Measurements from ENCODE around the gene PARN.
"Not testable (repeated sequence)": the region's sequence is repeated elsewhere in the genome, so short reads cannot be mapped to it uniquely, and the experiment has no call there.

Gene PARN

DNA sequence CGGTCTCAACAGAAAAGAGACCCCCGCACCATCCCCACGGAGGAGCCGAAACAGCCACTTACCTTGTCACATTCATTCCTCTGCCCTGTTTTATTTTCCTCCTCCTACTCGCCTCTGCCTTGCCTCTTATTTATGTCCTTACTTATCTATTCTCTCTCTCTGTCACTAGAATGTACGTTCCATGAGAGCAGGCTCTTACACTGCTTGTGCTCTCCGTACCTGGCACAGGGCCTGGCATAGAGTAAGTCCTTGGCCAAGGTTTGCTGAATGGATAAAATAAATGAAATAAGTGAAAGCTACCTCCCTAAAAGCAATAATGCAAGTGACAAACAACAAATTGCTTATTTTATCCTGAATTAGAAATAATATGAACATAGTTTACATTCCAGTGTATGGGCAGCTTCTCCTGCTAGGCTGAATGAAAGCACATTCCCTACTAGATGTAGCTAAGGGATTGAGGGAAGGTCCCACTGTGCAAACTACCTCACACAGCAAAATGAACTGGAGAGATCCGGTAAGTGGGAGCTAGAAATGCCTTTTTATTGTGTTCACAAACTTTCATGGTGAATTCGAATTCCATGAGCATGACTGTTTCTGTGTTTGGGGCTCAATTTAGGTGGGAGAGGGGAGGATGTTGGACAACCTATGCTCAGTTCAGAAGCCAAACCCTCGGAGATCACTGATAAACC lies 173.1 kb downstream of the PARN start:
- intact Hi-C loops (cut with DNase I): no loop called here
- DNase-seq: no peak

DNA sequence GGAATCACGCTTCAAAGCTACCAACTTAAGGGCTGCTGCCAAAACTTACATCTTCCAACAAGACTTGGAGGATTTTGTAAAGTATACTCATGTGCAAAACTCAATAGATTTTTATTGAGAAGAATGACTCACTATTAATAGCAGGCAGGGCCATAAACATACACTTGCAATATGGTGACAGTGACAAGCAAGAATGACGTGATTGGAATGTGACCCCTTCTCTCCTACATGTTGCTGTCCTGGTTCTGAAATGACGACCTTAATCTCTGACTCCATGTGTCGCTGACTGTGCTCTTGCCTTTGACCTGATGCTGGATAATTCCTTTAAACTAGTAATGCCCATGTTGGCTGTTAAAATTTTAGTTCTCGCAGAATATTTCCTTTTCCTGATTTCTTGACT lies 174.5 kb downstream of the PARN start:
- DNase-seq: no peak
- intact Hi-C loops (cut with DNase I): no loop called here

DNA sequence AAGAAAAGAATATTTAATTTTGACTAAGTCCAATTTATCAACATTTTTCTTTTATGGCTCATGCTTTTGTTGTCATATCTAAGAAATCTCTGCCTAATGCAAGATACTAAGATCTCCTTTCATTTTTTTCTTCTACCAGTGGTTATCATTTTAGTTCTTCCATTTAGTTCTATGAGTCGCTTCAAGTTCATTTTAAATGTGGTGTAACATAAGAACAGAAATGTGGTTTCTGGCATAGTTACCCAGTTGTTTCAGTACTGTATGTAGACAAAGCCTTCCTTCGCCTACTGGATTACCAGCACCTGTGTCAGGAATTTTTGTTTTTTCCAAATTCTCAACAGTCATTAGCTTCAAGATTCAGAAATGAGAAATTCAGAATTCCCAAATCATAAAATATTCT lies 175.7 kb downstream of the PARN start:
- intact Hi-C loops (cut with DNase I): no loop called here
- DNase-seq: no peak

DNA sequence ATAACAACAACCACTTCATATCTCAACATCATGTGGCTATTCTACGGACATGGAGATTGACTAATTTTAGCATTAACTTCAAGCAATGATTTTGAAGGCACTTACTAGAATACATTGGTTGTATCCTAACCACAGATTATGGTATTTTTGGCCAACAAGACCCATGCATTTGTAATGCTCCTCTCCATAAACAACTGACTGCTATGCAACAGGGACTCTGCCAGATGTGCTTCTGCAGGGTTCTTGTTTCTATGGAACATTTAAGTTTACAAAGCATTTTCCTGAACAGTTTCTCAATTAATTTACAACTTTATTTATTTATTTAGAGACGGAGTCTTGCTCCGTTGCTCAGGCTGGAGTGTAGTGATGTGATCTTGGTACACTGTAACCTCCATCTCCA lies 178.0 kb downstream of the PARN start:
- intact Hi-C loops (cut with DNase I): no loop called here
- DNase-seq: no peak

DNA sequence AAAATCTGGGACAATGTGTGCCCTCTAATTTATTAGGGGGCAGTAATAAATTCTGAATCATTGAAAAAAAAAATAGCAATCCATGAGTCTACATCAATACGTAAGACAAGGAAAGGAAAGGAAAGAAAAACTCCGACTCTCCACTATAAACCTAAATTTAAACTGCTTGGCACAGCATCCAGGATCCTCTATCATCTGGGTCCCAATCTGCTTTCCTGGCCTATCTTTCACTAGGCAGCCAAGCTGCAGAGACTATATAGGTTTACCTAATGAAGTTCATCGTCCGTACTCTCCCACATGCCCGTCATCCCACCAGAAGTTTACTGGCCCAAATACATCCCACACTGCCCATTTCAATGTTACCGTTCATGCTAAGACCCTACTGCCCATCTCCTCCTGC lies 179.2 kb downstream of the PARN start:
- intact Hi-C loops (cut with DNase I): no loop called here
- DNase-seq: no peak

DNA sequence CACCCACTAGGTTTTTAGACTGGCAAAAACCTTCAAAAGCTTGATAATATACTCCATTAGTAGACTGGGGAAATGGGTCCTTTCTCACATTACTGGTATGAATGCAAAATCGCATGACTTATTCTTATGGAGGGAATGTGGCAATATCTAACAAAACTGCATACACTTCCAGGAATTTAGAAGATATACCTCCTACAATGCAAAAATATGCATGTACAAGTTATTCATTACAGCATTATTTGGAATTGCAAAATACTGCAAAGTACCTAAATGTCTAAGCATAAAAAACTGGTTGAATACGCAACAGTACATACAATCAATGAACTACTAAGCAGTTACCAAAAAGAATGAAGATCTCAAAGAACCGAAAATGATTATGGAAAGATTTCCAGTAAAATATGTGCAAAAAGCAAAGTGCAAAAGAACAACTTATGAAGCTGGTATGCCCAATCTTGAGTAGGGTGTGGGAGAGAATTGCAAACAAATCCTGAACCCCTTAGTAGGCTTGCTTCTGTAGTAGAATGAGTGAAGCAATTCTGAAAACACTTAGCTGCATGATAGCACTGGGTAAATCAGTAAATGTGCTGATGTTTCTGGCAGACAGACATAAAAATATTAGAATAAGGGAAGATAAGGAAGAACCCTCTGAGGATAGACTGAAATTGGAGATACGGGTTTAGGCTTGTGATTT lies 180.1 kb downstream of the PARN start:
- DNase-seq: no peak
- intact Hi-C loops (cut with DNase I): no loop called here

DNA sequence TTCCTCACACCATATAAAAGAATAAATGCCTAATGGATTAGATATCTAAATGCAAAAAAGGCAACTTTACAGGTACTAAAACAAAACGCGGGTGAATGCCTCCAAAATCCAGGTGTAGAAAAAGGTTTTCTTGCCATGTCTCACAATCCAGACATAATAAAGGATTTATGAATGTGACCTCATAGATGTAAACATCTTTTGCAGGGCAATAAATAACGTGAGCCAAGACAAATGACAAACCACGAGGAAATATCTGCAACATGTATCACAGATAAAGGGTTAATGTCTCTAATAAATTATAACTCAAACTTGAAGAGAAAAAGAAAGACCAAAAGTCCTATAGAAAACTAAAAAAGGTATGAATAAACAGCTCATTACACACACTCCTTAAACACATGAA lies 180.7 kb downstream of the PARN start:
- intact Hi-C loops (cut with DNase I): no loop called here
- DNase-seq: no peak

DNA sequence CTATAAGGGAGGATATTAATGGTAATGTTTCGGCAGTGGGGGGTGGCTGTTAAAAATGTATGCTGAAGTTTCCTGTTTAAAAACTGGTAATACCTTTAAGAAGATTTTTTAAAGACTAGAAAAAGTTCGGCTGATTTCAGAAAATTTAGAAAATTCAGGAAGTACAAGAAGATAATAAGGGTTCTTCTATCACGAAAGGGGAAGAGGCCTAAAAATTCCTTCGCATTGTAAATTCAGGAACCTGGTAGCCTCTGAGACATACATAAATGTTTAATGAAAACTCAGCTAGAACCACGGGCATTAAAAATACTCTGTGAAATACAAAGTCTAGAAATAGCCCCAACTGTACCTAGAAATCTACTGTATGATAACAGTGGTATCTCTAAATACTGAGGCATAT lies 181.2 kb downstream of the PARN start:
- intact Hi-C loops (cut with DNase I): no loop called here
- no peak for DNase-seq

DNA sequence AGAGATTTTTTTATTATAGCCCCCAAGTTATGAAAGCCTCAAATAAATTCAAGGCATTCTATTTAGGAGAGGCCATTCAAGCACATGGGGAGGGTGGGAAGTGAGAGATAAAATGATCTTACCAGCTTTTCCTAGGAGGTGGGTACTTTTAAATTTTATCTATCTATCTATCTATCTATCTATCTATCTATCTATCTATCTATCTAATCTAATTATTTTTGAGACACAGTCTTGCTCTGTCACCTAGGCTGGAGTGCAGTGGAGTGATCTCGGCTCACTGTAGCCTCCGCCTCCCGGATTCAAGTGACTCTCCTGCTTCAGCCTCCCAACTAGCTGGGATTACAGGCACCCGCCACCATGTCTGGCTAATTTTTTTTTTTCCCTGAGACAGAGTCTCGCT lies 182.3 kb downstream of the PARN start:
- intact Hi-C loops (cut with DNase I): no loop called here
- DNase-seq: no peak

DNA sequence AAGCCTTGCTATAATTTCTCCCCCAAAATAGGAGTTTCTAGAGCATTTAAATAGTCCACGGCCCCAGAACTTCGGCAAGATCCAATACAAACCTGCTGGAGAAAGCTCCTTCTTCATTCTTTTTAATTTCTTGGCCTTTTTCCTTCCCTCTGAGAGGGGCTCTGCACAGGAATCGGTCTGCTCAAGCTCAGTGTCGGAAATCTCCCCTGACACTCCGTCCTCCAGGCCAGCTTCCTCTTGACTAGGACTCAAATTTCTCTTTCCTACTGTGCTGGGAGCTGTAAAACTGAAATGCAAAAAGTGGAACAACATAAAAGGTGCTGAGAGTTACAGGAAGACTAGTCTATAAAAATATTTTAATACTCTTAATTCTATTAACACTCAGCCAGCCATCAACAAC lies 183.3 kb downstream of the PARN start:
- intact Hi-C loops (cut with DNase I): no loop called here
- no peak for DNase-seq

DNA sequence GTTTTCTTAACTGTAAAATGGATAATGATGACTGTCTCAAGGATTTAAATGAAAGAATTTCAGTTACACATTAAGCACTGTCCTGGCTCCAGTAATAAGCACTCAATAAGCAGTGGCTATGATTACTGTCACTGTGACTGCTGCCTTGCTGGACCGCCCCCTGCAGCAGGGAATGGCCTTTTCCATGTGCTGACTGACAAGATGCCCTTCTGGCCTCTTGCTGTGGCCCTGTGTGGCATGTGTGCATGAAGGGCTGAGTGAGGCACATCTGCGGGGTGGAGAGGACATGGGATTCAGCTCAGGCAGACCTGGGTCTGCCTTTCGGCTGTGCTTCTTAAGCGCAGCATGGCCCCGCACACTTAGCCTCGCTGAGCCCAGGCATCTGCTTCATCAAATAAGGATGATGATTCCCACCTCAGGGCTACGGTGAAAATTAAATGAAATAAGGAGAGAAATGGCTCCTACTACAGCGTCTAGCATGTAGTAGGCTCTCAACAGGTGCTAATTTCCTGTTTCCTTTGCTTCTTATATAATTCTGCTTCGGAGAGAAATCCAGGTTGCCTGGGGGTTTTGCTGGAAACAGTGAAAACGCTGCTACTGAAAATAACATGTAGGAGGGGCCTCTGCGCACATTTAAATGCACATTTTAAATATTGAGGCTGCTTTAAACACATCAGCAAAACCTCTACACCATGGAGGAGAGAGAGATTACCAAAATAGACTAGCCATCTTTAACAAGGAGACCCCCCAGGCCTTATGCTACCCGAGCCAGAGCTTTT lies 183.9 kb downstream of the PARN start:
- intact Hi-C loops (cut with DNase I): no loop called here
- peak in 11 of 42 donors; percentile 20 to 57 (median 36) for DNase-seq

DNA sequence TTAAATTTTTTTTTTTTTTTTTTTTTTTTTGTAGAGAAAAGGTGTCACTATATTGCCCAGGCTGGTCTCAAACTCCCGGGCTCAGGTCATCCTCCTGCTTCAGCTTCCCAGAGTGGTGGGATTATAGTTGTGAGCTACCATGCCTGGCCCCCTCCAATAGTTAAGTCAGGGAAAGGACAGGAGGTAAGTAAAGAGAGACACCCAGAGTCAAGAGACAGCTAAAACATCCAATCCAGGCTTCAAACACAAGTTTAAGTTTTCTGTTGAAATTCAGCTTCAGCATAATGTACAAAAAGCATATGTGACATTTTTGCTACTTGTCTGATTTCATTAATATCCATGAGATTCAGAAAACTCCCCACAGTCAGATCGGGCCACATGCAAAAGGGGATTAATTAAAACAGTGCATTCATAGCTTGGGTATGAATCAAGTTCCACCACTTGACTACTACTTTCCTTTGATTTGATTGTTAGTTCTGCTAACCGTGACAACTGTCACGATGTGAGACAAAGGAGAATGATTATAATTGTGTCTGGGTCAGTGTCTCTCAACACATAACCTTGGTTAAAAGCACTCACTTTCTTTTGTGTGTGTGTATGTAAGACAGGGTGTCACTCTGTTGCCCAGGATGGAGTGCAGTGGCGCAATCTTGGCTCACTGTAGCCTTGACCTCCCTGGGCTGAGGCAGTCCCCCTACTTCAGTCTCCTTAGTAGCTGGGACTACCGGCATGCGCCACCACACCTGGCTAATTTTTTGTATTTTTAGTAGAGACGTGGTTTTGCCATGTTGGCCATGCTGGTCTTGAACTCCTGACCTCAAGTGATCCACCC lies 184.9 kb downstream of the PARN start:
- intact Hi-C loops (cut with DNase I): no loop called here
- no peak for DNase-seq

DNA sequence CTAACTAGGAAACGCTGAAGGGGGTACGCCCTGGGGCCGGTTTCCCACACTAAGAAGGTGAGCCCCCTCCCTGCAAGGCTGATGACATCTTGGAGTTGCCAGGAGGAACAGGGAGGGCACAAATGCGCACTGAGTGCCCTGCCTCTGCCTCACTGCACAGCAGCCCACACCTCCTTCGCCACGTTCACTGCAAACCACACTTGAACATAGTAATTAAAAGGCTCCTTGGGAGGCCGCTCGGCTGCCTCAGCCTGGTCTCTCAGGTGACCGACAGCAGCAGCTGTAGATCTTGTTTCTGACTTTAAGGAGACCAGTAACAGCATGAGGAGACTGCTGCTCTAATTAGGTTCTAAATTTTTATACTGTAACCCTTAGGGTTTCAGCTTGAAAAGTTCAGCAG lies 188.5 kb downstream of the PARN start:
- DNase-seq: not testable (repeated sequence)

DNA sequence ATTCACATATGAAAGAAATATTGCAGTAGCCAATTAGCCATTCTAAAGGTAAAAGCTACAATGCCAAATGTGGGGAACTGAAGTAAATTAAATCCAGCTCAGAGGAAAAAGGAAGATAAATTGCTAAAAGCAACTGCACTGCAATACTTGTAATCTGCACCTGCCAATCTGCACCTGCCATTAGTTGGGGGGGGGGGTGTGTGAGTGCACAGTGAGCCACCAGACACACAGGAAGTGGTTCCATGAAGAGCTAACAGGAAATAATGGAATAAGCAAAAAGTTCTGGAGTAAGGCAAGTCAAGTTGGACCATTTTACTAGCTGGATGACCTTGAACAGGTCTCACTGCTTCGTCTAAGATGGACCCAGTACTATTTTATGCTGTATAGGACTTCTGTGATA lies 191.8 kb downstream of the PARN start:
- intact Hi-C loops (cut with DNase I): no loop called here
- DNase-seq: no peak

More for the DNA sequence above, 188.5 kb downstream of the PARN start:
- intact Hi-C loops (cut with DNase I): not testable (repeated sequence)

DNA sequence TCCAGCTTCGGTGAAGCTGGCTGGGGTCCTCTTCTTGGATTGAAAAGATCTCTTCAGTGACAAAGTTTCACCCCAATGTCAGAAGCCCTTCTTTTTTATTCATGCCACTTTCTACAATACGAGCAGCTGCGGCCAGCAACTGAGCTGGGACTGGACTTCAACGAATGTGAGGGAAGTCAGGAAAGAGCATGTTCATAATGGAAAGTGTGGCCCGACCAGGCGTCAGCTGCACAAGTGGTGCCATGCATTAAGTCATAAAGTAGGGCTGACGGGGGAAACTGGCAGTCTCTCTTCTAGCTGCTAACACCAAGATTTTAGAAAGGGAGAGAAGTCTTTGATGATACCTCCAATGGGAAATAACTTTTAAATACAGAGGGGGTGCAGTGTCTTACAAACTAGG lies 192.6 kb downstream of the PARN start:
- intact Hi-C loops (cut with DNase I): no loop called here
- DNase-seq: peak in 2 of 42 donors; percentile 17 to 52

DNA sequence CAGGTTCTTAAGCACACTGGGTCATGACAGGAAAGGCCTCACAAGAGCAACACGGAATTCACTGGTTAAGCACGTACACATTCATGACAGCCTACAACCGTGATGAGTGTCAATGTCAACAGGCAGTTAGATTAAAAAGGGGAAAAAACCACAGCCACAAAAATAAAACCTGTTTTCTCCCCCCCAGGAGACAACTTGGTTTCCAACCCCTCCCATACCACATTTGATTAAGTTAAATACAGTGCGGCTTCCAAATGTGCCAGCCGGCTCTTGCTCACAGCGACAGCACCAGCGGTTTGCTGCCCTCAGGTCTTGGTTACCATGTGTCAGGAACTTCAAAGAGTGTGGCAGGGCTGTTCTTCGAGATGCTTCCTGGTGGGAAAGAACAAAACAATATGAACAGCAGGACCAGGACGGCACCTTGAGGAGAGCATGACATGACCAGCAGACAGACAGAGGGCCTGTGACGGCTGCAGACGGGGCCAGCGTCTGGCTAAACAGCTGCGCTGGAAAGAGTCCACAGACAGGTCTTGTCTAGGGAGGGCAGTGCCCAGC lies 193.6 kb downstream of the PARN start:
- peak in 17 of 42 donors; percentile 14 to 68 (median 32) for DNase-seq
- intact Hi-C loops (cut with DNase I): no loop called here

DNA sequence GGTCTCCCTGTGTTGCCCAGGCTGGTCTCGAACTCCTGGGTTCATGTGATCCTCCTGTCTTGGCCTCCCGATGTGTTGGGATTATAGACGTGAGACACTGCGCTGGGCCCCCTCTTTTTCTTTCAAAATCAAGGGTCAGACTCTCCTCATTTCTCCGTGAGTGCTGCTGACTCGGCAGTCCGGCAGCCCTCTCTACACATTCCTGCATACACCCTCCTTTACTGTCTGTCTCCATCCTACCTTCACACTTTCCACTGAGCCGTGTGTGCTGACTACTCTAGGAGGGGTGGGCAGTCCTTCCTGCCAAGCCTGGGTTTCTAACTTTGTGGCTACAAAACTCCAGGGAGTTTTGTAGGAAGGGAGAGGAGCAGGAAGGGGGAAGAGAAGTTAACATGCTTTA lies 195.2 kb downstream of the PARN start:
- intact Hi-C loops (cut with DNase I): no loop called here
- no peak for DNase-seq

DNA sequence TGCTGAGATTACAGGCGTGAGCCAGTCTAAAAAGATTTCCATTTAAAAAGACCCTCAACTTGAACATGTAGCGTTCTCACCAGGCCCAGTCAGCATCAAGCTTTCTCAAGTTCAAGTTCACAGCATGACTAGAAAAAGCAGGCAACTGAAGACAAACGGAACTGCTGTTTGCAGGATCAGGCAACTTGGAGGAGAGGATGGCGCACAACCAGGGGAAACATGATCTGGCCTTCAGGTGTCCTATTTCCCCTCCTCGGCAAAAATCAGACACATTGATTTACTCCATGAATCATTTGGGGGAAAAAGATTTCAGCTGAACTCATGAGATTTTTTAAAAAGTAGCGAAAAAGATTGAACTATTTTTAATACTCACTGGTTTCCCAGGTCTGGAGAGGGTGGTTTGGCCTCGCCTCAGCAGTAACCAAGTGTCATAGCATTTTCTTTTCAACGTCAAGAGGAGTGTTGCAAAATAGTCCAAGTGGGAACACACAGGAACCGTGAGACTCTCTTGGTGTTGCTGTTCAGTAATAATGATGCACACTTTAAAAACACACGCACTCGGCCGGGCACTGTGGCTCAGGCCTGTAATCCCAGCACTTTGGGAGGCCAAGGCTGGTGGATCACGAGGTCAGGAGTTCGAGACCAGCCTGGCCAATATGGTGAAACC lies 201.0 kb downstream of the PARN start:
- intact Hi-C loops (cut with DNase I); DNase-seq: not testable (repeated sequence)

DNA sequence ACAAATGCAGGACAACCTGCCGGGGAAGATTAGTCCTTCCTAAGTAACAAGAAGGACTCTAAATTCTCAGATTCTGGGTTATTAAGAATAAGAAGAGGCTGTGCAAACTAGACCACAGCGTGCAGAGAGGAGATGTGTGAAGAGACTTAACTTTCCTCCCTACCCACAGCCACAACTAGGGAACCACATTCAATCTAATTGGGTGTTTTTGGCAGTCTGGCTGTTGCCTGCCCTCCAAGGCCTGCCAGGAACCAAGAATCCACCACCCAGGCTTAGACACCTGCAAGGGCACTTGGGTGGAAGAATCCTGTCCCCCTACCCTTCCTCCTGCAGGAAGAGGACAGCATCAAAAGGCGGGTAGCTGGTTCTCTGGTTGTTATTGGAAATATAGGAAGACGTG lies 202.0 kb downstream of the PARN start:
- DNase-seq: peak in 1 of 42 donors; percentile 3

More for the DNA sequence above, 202.0 kb downstream of the PARN start:
- intact Hi-C loops (cut with DNase I): no loop called here

Measured in head of caudate nucleus (tissue), 42 donors.